DOHH2 (cell line): Measurements from ENCODE around the gene ZDHHC24.

Source experiments
- H3F3A ChIP-seq: fragments of 200-600 bp; sonication (generic), shearing (Covaris generic); 2 replicates; pipeline ENCODE4 v1.6.0; 2016; ENCODE audit warnings: antibody characterized with exemption, mild to moderate bottlenecking; ENCODE audit not compliant: control insufficient read depth, insufficient read depth
- H3K27ac ChIP-seq: fragments of 200-600 bp; sonication (generic); 2 replicates; pipeline ENCODE4 v1.5.1; 2014; ENCODE audit warnings: low read depth, mild to moderate bottlenecking, low read length, moderate library complexity
- H3K27me3 ChIP-seq: fragments of 200-600 bp; sonication (generic); 2 replicates; pipeline ENCODE4 v1.6.1; 2014; ENCODE audit warnings: mild to moderate bottlenecking, low read length, mixed read lengths; ENCODE audit not compliant: control insufficient read depth
- H3K36me3 ChIP-seq: fragments of 200-600 bp; sonication (generic); 2 replicates; pipeline ENCODE4 v1.6.1; 2014; ENCODE audit warnings: mild to moderate bottlenecking, low read length, moderate library complexity, mixed read lengths; ENCODE audit not compliant: control insufficient read depth
- H3K4me1 ChIP-seq: fragments of 200-600 bp; sonication (generic); 2 replicates; pipeline ENCODE4 v1.6.1; 2014; ENCODE audit warnings: mild to moderate bottlenecking, low read length, mixed read lengths; ENCODE audit not compliant: control insufficient read depth
- H3K4me2 ChIP-seq: fragments of 200-600 bp; sonication (generic); 2 replicates; pipeline ENCODE4 v1.6.0; 2014; ENCODE audit warnings: mild to moderate bottlenecking, low read length, moderate library complexity
- H3K4me3 ChIP-seq: fragments of 200-600 bp; sonication (generic); 2 replicates; pipeline ENCODE4 v1.5.1; 2014; ENCODE audit warnings: mild to moderate bottlenecking, low read length, mixed read lengths
- H3K79me2 ChIP-seq: fragments of 200-600 bp; sonication (generic); 2 replicates; pipeline ENCODE4 v1.6.1; 2014; ENCODE audit warnings: mild to moderate bottlenecking, low read length, mixed read lengths; ENCODE audit not compliant: control insufficient read depth
- H3K9me2 ChIP-seq: fragments of 200-600 bp; sonication (generic); replicated peaks from 2 replicates; pipeline ENCODE4 v1.6.1; 2014; ENCODE audit warnings: mild to moderate bottlenecking, low read length, mixed read lengths; ENCODE audit not compliant: control insufficient read depth
- H3K9me3 ChIP-seq: fragments of 200-600 bp; sonication (generic); 2 replicates; pipeline ENCODE4 v1.6.1; 2014; ENCODE audit warnings: antibody characterized with exemption, low read length, mixed read lengths; ENCODE audit not compliant: control insufficient read depth, insufficient read depth
- H4K20me1 ChIP-seq: fragments of 200-600 bp; sonication (generic); 2 replicates; pipeline ENCODE4 v1.6.0; 2014; ENCODE audit warnings: low read depth, mild to moderate bottlenecking, antibody characterized with exemption, low read length, moderate library complexity; ENCODE audit not compliant: control insufficient read depth, insufficient read depth
- CTCF ChIP-seq: fragments of 200-600 bp; sonication (generic); IDR thresholded peaks from one replicate; pipeline ENCODE4 v1.5.1; 2014; ENCODE audit warnings: antibody characterized with exemption, mild to moderate bottlenecking, low read depth, low read length; ENCODE audit not compliant: poor library complexity, severe bottlenecking
- EZH2phosphoT487 ChIP-seq: fragments of 200-600 bp; sonication (generic); IDR thresholded peaks from 2 replicates; pipeline ENCODE4 v1.6.1; 2017; ENCODE audit warnings: borderline replicate concordance, mild to moderate bottlenecking, antibody characterized with exemption, low read length, moderate library complexity, mixed read lengths

The ZDHHC24 gene

GRCh38 chr11:66550887-66551286 is 5.0 kb upstream of the ZDHHC24 start:
- no peaks in the 10 kb centered on the region for H3K36me3 ChIP-seq
- H3F3A ChIP-seq: no peaks in the 10 kb centered on the region

GRCh38 chr11:66549696-66550095 is 3.8 kb upstream of the ZDHHC24 start:
- TF ChIP-seq EZH2phosphoT487 (no peak), CTCF (no peak)
- no peaks in the 10 kb centered on the region for H3K9me3 ChIP-seq
- no peak overlapping the region for H3K27ac ChIP-seq
- H3K9me2 ChIP-seq: no peaks in the 10 kb centered on the region
- H3K4me1 ChIP-seq: peaks cover 17% of the 10 kb centered on the region
- no peak overlapping the region for H3K4me3 ChIP-seq
- H3K79me2 ChIP-seq: peaks cover 6% of the 10 kb centered on the region
- H3K27me3 ChIP-seq: peaks cover 42% of the 10 kb centered on the region
- no peaks in the 10 kb centered on the region for H4K20me1 ChIP-seq
- no peaks in the 10 kb centered on the region for H3K36me3 ChIP-seq
- no peaks in the 10 kb centered on the region for H3F3A ChIP-seq
- H3K4me2 ChIP-seq: no peak overlapping the region

More at GRCh38 chr11:66550887-66551286, 5.0 kb upstream of the ZDHHC24 start:
- Histone ChIP-seq H3K27me3 (peaks cover 45% of the 10 kb centered on the region), H3K9me3 (no peaks in the 10 kb centered on the region), H3K4me2 (no peak overlapping the region), H3K4me1 (peaks cover 10% of the 10 kb centered on the region), H3K79me2 (no peaks in the 10 kb centered on the region), H3K27ac (no peak overlapping the region), H3K4me3 (no peak overlapping the region), H4K20me1 (no peaks in the 10 kb centered on the region), H3K9me2 (no peaks in the 10 kb centered on the region)
- TF ChIP-seq EZH2phosphoT487: no peak
- TF ChIP-seq CTCF: no peak

GRCh38 chr11:66548774-66549630 is 3.2 kb upstream of the ZDHHC24 start:
- H3F3A ChIP-seq: peaks cover 4% of the 10 kb centered on the region; the same call in 1 of the 2 replicates
- H3K9me3 ChIP-seq: no peaks in the 10 kb centered on the region
- H3K4me1 ChIP-seq: peaks cover 24% of the 10 kb centered on the region
- H3K79me2 ChIP-seq: peaks cover 6% of the 10 kb centered on the region
- H3K4me2 ChIP-seq: no peak overlapping the region
- no peaks in the 10 kb centered on the region for H3K36me3 ChIP-seq
- no peak overlapping the region for H3K4me3 ChIP-seq
- H4K20me1 ChIP-seq: no peaks in the 10 kb centered on the region
- peaks cover 42% of the 10 kb centered on the region for H3K27me3 ChIP-seq
- TF ChIP-seq CTCF (no peak), EZH2phosphoT487 (no peak)
- no peaks in the 10 kb centered on the region for H3K9me2 ChIP-seq
- H3K27ac ChIP-seq: no peak overlapping the region
